Caco-2 (cell line): Measurements from ENCODE around the gene NGEF. TPM values are rescaled to one million over a fixed set of nuclear protein-coding genes. Genes with fewer than 3 reads are reported as not detected.

Source experiments
- BruUV-seq: library from RNA; stranded (reverse); fragments of 400-500 nt; replicated peaks from 2 replicates; lab custom pipeline; 2021; lab: Mats Ljungman, UMichigan
- CTCF ChIA-PET: fragments of 300-600 bp; sonication (Branson Sonifier 250); formaldehyde crosslinking; loops from one replicate; lab custom pipeline; 2022; ENCODE audit warnings: antibody characterized with exemption; lab: Charles Lee
- POLR2A ChIA-PET: fragments of 300-600 bp; sonication (Branson Sonifier 250); formaldehyde crosslinking; loops from one replicate; lab custom pipeline; 2022; ENCODE audit warnings: antibody characterized with exemption; lab: Charles Lee
- DNase-seq, 2 experiments: peaks; one replicate each; pipeline versions ENCODE4 v3.0.0 to v3.0.0-alpha.2; 2020 to 2022
- H3K27me3 ChIP-seq: replicated peaks from 2 replicates; pipeline ENCODE4 v1.6.0; 2011; ENCODE audit warnings: low read length; ENCODE audit not compliant: control insufficient read depth, insufficient read depth
- H3K36me3 ChIP-seq: 2 replicates; pipeline ENCODE4 v1.5.1; 2011; ENCODE audit warnings: low read length; ENCODE audit not compliant: control insufficient read depth, insufficient read depth
- H3K4me1 ChIP-seq: fragments of 250-450 bp; sonication (Bioruptor Pico); 2 replicates; pipeline ENCODE4 v1.5.1; 2020; ENCODE audit warnings: mild to moderate bottlenecking
- H3K4me3 ChIP-seq: 2 replicates; pipeline ENCODE4 v1.5.1; 2011; ENCODE audit warnings: low read depth, mild to moderate bottlenecking, control low read depth, low read length
- H3K9me3 ChIP-seq: fragments of 250-450 bp; sonication (Bioruptor Pico); 2 replicates; pipeline ENCODE4 v1.5.1; 2020; ENCODE audit warnings: mild to moderate bottlenecking, moderate library complexity
- H3K27ac Mint-ChIP-seq: one replicate; pipeline ENCODE4 v1.8.0; 2022; ENCODE audit warnings: mixed read lengths; ENCODE audit not compliant: unreplicated experiment
- H3K27me3 Mint-ChIP-seq: one replicate; pipeline ENCODE4 v1.8.0; 2022; ENCODE audit warnings: mixed read lengths; ENCODE audit not compliant: insufficient read depth, unreplicated experiment
- H3K36me3 Mint-ChIP-seq: one replicate; pipeline ENCODE4 v1.8.0; 2022; ENCODE audit warnings: mild to moderate bottlenecking, mixed read lengths; ENCODE audit not compliant: insufficient read depth, unreplicated experiment
- H3K4me1 Mint-ChIP-seq: one replicate; pipeline ENCODE4 v1.8.0; 2022; ENCODE audit warnings: low read depth, mixed read lengths; ENCODE audit not compliant: unreplicated experiment
- H3K4me3 Mint-ChIP-seq: one replicate; pipeline ENCODE4 v1.8.0; 2022; ENCODE audit warnings: mild to moderate bottlenecking, moderate library complexity, mixed read lengths; ENCODE audit not compliant: unreplicated experiment
- H3K9me3 Mint-ChIP-seq: one replicate; pipeline ENCODE4 v1.8.0; 2022; ENCODE audit warnings: mixed read lengths; ENCODE audit not compliant: unreplicated experiment
- CTCF ChIP-seq, 2 experiments: fragments of 200-600 bp in 1 of 2; IDR thresholded peaks; 1 replicate in 1 of 2; 2 replicates in 1 of 2; pipeline versions ENCODE4 v1.5.1 to v1.8.0; 2011 to 2022; ENCODE audit warnings: antibody characterized with exemption in 1 of 2, control low read depth in 1 of 2, inconsistent platforms in 1 of 2, low read depth in 1 of 2, low read length in 1 of 2, mild to moderate bottlenecking in 1 of 2, moderate library complexity in 1 of 2; ENCODE audit not compliant: insufficient read depth in 1 of 2, severe bottlenecking in 1 of 2, unreplicated experiment in 1 of 2
- intact Hi-C: fragments of 100-400 bp; cut with micrococcal nuclease; formaldehyde crosslinking; loops from one replicate; pipeline ENCODE4 v1.10.0; 2022; ENCODE audit not compliant: unreplicated experiment
- total RNA-seq: library from RNA; stranded (reverse); gene quantifications from 2 replicates; pipeline ENCODE4 v1.2.3, GENCODE V29; 2022

The NGEF gene
- total RNA-seq, 1 experiment from 2014 or later, result 0.77 TPM

- Histone ChIP-seq H3K4me1 (no peaks in the 10 kb centered on the region), H3K36me3 (no peaks in the 10 kb centered on the region), H3K27me3 (no peaks in the 10 kb centered on the region), H3K4me3 (no peak overlapping the region), H3K9me3 (no peaks in the 10 kb centered on the region)
- ChIA-PET POLR2A (no interaction called here), CTCF (no interaction called here)
- Mint-ChIP-seq H3K36me3 (no peaks in the 10 kb centered on the region), H3K4me1 (no peaks in the 10 kb centered on the region), H3K4me3 (no peak overlapping the region), H3K27me3 (peaks cover 2% of the 10 kb centered on the region), H3K9me3 (no peaks in the 10 kb centered on the region), H3K27ac (no peak overlapping the region)
- intact Hi-C loops, result no loop called here
- DNase-seq, result no peak
- no peak for TF ChIP-seq CTCF (IDR thresholded peaks at IDR 0.05; ENCODE audit: insufficient read depth in 1 of 2, low read depth in 1 of 2, low read length in 1 of 2, severe bottlenecking in 1 of 2, unreplicated experiment in 1 of 2)
- no TSS peak for BruUV-seq
Measured at GRCh38 chr2:232949016-232949415, 64.0 kb downstream of the NGEF start.

- H3K9me3 Mint-ChIP-seq, result peaks cover 9% of the 10 kb centered on the region
- Histone ChIP-seq H3K36me3 (no peaks in the 10 kb centered on the region), H3K27me3 (no peaks in the 10 kb centered on the region), H3K9me3 (no peaks in the 10 kb centered on the region), H3K4me1 (no peaks in the 10 kb centered on the region), H3K4me3 (no peak overlapping the region)
- H3K4me3 Mint-ChIP-seq, result no peak overlapping the region
- TF ChIP-seq CTCF (IDR thresholded peaks at IDR 0.05; ENCODE audit: insufficient read depth in 1 of 2, low read depth in 1 of 2, low read length in 1 of 2, severe bottlenecking in 1 of 2, unreplicated experiment in 1 of 2), result no peak
- no peak overlapping the region for H3K27ac Mint-ChIP-seq
- CTCF ChIA-PET, result interaction anchor here (0.7 kb wide), 2 partner anchors 95 to 117 kb away, joined by 4 to 5 read pairs; no protein-coding TSS in a partner anchor
- no TSS peak for BruUV-seq
- intact Hi-C loops, result no loop called here
- H3K4me1 Mint-ChIP-seq, result no peaks in the 10 kb centered on the region
- no peaks in the 10 kb centered on the region for H3K36me3 Mint-ChIP-seq
- H3K27me3 Mint-ChIP-seq, result no peaks in the 10 kb centered on the region
- POLR2A ChIA-PET, result no interaction called here
- DNase-seq, result no peak
Measured at GRCh38 chr2:232942831-232943230, 70.2 kb downstream of the NGEF start.

GRCh38 chr2:232941912-232942594 lies 71.0 kb downstream of the NGEF start:
- CTCF ChIA-PET, result interaction anchor here (0.7 kb wide), 1 partner anchor 95 kb away, joined by 5 read pairs; no protein-coding TSS in a partner anchor
- peaks cover 9% of the 10 kb centered on the region for H3K9me3 Mint-ChIP-seq
- intact Hi-C loops, result no loop called here

More at GRCh38 chr2:232941912-232942594, 71.0 kb downstream of the NGEF start:
- POLR2A ChIA-PET, result no interaction called here
- H3K4me3 ChIP-seq, result no peak overlapping the region
- no peak for TF ChIP-seq CTCF (IDR thresholded peaks at IDR 0.05; ENCODE audit: insufficient read depth in 1 of 2, low read depth in 1 of 2, low read length in 1 of 2, severe bottlenecking in 1 of 2, unreplicated experiment in 1 of 2)
- no TSS peak for BruUV-seq
- H3K36me3 Mint-ChIP-seq, result no peaks in the 10 kb centered on the region
- no peak overlapping the region for H3K27ac Mint-ChIP-seq
- H3K27me3 Mint-ChIP-seq, result peaks cover 3% of the 10 kb centered on the region
- H3K4me1 ChIP-seq, result no peaks in the 10 kb centered on the region
- DNase-seq, result no peak
- no peaks in the 10 kb centered on the region for H3K9me3 ChIP-seq
- H3K4me1 Mint-ChIP-seq, result peaks cover 5% of the 10 kb centered on the region
- no peak overlapping the region for H3K4me3 Mint-ChIP-seq
- no peaks in the 10 kb centered on the region for H3K27me3 ChIP-seq
- no peaks in the 10 kb centered on the region for H3K36me3 ChIP-seq
